GM23338 (cell line): ENCODE measurements around the gene WDR37. TPM values are rescaled to one million over a fixed set of nuclear protein-coding genes. Genes with fewer than 3 reads are reported as not detected.

Experiments used
- ATAC-seq: fragments of 200-7000 bp; cut with Tn5 transposase; 3 replicates; pipeline ENCODE4 v1.9.1; 2020
- DNase-seq: peaks from one replicate; pipeline ENCODE4 v3.0.0-alpha.2; 2015; ENCODE audit warnings: low spot score
- H2AFZ ChIP-seq: fragments of 200-600 bp; sonication (generic); 2 replicates; pipeline ENCODE4 v1.8.0; 2016; ENCODE audit warnings: antibody characterized with exemption, mild to moderate bottlenecking, moderate library complexity
- H3F3A ChIP-seq: fragments of 200-600 bp; sonication (generic); replicated peaks from 2 replicates; pipeline ENCODE4 v1.8.0; 2017; ENCODE audit warnings: antibody characterized with exemption, mixed run types, low read depth
- H3K27ac ChIP-seq: fragments of 200-600 bp; sonication (generic); 2 replicates; pipeline ENCODE4 v1.6.1; 2016; ENCODE audit warnings: low read depth
- H3K27me3 ChIP-seq: fragments of 200-600 bp; sonication (generic); 2 replicates; pipeline ENCODE4 v1.8.0; 2016; ENCODE audit warnings: mild to moderate bottlenecking, mixed run types, moderate library complexity; ENCODE audit not compliant: insufficient read depth
- H3K36me3 ChIP-seq: fragments of 200-600 bp; sonication (generic); 2 replicates; pipeline ENCODE4 v1.8.0; 2016; ENCODE audit warnings: mild to moderate bottlenecking; ENCODE audit not compliant: insufficient read depth
- H3K4me1 ChIP-seq: fragments of 200-600 bp; sonication (generic); 2 replicates; pipeline ENCODE4 v1.8.0; 2016; ENCODE audit warnings: mild to moderate bottlenecking, moderate library complexity; ENCODE audit not compliant: insufficient read depth
- H3K4me2 ChIP-seq: fragments of 200-600 bp; sonication (generic); 2 replicates; pipeline ENCODE4 v1.7.1; 2017; ENCODE audit warnings: mixed run types
- H3K4me3 ChIP-seq: fragments of 200-600 bp; sonication (generic); 2 replicates; pipeline ENCODE4 v1.6.1; 2016; ENCODE audit warnings: mixed run types
- H3K79me2 ChIP-seq: fragments of 200-600 bp; sonication (generic); replicated peaks from 2 replicates; pipeline ENCODE4 v1.8.0; 2017; ENCODE audit warnings: mild to moderate bottlenecking; ENCODE audit not compliant: insufficient read depth
- H3K9me2 ChIP-seq: fragments of 200-600 bp; sonication (generic); 2 replicates; pipeline ENCODE4 v1.8.0; 2017; ENCODE audit not compliant: insufficient read depth
- H4K20me1 ChIP-seq: fragments of 200-600 bp; sonication (generic); replicated peaks from 2 replicates; pipeline ENCODE4 v1.8.0; 2017; ENCODE audit warnings: mild to moderate bottlenecking; ENCODE audit not compliant: insufficient read depth
- H3K27ac Mint-ChIP-seq: 2 replicates; pipeline ENCODE4 v1.8.0; 2020; ENCODE audit warnings: inconsistent platforms, mild to moderate bottlenecking, moderate library complexity, mixed read lengths
- H3K27me3 Mint-ChIP-seq: 3 replicates; pipeline ENCODE4 v1.8.0; 2022; ENCODE audit warnings: low read depth, mild to moderate bottlenecking, moderate library complexity, mixed read lengths, inconsistent platforms; ENCODE audit not compliant: insufficient read depth, poor library complexity
- H3K36me3 Mint-ChIP-seq: 3 replicates; pipeline ENCODE4 v1.8.0; 2021; ENCODE audit warnings: low read depth, mild to moderate bottlenecking, inconsistent platforms, moderate library complexity, mixed read lengths
- H3K4me1 Mint-ChIP-seq: 3 replicates; pipeline ENCODE4 v1.8.0; 2020; ENCODE audit warnings: mild to moderate bottlenecking, inconsistent platforms, mixed read lengths
- H3K4me3 Mint-ChIP-seq: 3 replicates; pipeline ENCODE4 v1.8.0; 2021; ENCODE audit warnings: moderate library complexity, mild to moderate bottlenecking, inconsistent platforms, mixed read lengths
- H3K9me3 Mint-ChIP-seq: 3 replicates; pipeline ENCODE4 v1.8.0; 2020; ENCODE audit warnings: moderate library complexity, mild to moderate bottlenecking, inconsistent platforms, mixed read lengths
- CTCF ChIP-seq, 2 experiments: fragments of 200-600 bp in 1 of 2; sonication (generic) in 1 of 2; conservative IDR thresholded peaks; 2 replicates each; pipeline versions ENCODE4 v1.5.1 to v1.6.1; 2016 to 2017; ENCODE audit warnings: antibody characterized with exemption in 2 of 2, low read depth in 2 of 2, mild to moderate bottlenecking in 2 of 2, moderate library complexity in 1 of 2
- EZH2 ChIP-seq: fragments of 200-600 bp; sonication (generic); IDR thresholded peaks from one replicate; pipeline ENCODE4 v1.8.0; 2017; ENCODE audit warnings: antibody characterized with exemption, mild to moderate bottlenecking, low read depth; ENCODE audit not compliant: unreplicated experiment
- EZH2phosphoT487 ChIP-seq: fragments of 200-600 bp; sonication (generic); IDR thresholded peaks from one replicate; pipeline ENCODE4 v1.8.1; 2018; ENCODE audit warnings: antibody characterized with exemption; ENCODE audit not compliant: unreplicated experiment
- NANOG ChIP-seq: IDR thresholded peaks from 2 replicates; pipeline ENCODE4 v1.6.1; 2016; ENCODE audit warnings: antibody characterized with exemption, borderline replicate concordance
- POLR2AphosphoS5 ChIP-seq: IDR thresholded peaks from 2 replicates; pipeline ENCODE4 v1.6.1; 2016; ENCODE audit warnings: antibody characterized with exemption, low read depth
- REST ChIP-seq: IDR thresholded peaks from one replicate; pipeline ENCODE4 v1.6.1; 2018; ENCODE audit warnings: antibody characterized with exemption; ENCODE audit not compliant: unreplicated experiment
- polyA plus RNA-seq: library from polyadenylated mRNA; unstranded; fragments of >200 nt; fragmentation: Nextera tagmentation; extraction: Ambion mirVana; gene quantifications from 2 replicates; pipeline ENCODE4 v1.2.1, GENCODE V29; 2016
- total RNA-seq: library from RNA; depleted of rRNA; stranded (reverse); fragments of >200 nt; shearing (Covaris generic); gene quantifications from 2 replicates; pipeline ENCODE4 v1.2.3, GENCODE V29; 2014
- TF ChIP-seq, protein P1 (sequence below): fragments of 250-450 bp; sonication (Bioruptor Pico); IDR thresholded peaks from 2 replicates; pipeline ENCODE4 v1.5.0; 2020; ENCODE audit warnings: mild to moderate bottlenecking, moderate library complexity

WDR37 gene
- total and polyA plus RNA-seq, 2 experiments from 2014 or later: 6.0 to 10.2 TPM

DNA sequence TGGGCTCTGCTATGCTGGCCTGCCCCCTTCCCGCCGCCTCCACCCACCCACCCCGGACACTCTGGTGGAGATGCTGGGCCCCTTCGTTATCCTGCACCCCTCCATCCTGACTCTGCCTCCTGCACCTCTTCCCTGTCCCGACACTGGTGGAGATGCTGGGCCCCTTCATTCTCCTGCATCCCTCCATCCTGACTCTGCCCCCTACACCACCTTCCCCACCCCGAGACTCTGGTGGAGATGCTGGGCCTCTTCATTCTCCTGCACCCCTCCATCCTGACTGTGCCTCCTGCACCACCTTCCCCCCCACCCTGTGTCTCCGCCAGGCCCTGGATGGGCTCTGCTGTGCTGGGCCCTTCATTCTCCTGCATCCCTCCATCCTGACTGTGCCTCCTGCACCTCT lies 45.5 kb upstream of the WDR37 start:
- H3K27ac Mint-ChIP-seq: no peak overlapping the region
- no peak overlapping the region for H3K4me3 Mint-ChIP-seq
- Histone ChIP-seq H3F3A (peaks cover 3% of the 10 kb centered on the region; the same call in 1 of the 2 replicates), H3K79me2 (peaks cover 14% of the 10 kb centered on the region), H3K4me2 (no peak overlapping the region), H3K9me2 (no peaks in the 10 kb centered on the region), H3K27me3 (no peaks in the 10 kb centered on the region), H2AFZ (no peak overlapping the region), H3K4me3 (no peak overlapping the region), H3K4me1 (no peaks in the 10 kb centered on the region), H3K27ac (no peak overlapping the region), H3K36me3 (peaks cover 69% of the 10 kb centered on the region), H4K20me1 (peaks cover 13% of the 10 kb centered on the region)
- ATAC-seq (no peak), DNase-seq (no peak)
- peaks cover 12% of the 10 kb centered on the region for H3K27me3 Mint-ChIP-seq
- peaks cover 93% of the 10 kb centered on the region for H3K36me3 Mint-ChIP-seq
- peaks cover 9% of the 10 kb centered on the region for H3K4me1 Mint-ChIP-seq
- H3K9me3 Mint-ChIP-seq: no peaks in the 10 kb centered on the region
- TF ChIP-seq, protein P1, sequence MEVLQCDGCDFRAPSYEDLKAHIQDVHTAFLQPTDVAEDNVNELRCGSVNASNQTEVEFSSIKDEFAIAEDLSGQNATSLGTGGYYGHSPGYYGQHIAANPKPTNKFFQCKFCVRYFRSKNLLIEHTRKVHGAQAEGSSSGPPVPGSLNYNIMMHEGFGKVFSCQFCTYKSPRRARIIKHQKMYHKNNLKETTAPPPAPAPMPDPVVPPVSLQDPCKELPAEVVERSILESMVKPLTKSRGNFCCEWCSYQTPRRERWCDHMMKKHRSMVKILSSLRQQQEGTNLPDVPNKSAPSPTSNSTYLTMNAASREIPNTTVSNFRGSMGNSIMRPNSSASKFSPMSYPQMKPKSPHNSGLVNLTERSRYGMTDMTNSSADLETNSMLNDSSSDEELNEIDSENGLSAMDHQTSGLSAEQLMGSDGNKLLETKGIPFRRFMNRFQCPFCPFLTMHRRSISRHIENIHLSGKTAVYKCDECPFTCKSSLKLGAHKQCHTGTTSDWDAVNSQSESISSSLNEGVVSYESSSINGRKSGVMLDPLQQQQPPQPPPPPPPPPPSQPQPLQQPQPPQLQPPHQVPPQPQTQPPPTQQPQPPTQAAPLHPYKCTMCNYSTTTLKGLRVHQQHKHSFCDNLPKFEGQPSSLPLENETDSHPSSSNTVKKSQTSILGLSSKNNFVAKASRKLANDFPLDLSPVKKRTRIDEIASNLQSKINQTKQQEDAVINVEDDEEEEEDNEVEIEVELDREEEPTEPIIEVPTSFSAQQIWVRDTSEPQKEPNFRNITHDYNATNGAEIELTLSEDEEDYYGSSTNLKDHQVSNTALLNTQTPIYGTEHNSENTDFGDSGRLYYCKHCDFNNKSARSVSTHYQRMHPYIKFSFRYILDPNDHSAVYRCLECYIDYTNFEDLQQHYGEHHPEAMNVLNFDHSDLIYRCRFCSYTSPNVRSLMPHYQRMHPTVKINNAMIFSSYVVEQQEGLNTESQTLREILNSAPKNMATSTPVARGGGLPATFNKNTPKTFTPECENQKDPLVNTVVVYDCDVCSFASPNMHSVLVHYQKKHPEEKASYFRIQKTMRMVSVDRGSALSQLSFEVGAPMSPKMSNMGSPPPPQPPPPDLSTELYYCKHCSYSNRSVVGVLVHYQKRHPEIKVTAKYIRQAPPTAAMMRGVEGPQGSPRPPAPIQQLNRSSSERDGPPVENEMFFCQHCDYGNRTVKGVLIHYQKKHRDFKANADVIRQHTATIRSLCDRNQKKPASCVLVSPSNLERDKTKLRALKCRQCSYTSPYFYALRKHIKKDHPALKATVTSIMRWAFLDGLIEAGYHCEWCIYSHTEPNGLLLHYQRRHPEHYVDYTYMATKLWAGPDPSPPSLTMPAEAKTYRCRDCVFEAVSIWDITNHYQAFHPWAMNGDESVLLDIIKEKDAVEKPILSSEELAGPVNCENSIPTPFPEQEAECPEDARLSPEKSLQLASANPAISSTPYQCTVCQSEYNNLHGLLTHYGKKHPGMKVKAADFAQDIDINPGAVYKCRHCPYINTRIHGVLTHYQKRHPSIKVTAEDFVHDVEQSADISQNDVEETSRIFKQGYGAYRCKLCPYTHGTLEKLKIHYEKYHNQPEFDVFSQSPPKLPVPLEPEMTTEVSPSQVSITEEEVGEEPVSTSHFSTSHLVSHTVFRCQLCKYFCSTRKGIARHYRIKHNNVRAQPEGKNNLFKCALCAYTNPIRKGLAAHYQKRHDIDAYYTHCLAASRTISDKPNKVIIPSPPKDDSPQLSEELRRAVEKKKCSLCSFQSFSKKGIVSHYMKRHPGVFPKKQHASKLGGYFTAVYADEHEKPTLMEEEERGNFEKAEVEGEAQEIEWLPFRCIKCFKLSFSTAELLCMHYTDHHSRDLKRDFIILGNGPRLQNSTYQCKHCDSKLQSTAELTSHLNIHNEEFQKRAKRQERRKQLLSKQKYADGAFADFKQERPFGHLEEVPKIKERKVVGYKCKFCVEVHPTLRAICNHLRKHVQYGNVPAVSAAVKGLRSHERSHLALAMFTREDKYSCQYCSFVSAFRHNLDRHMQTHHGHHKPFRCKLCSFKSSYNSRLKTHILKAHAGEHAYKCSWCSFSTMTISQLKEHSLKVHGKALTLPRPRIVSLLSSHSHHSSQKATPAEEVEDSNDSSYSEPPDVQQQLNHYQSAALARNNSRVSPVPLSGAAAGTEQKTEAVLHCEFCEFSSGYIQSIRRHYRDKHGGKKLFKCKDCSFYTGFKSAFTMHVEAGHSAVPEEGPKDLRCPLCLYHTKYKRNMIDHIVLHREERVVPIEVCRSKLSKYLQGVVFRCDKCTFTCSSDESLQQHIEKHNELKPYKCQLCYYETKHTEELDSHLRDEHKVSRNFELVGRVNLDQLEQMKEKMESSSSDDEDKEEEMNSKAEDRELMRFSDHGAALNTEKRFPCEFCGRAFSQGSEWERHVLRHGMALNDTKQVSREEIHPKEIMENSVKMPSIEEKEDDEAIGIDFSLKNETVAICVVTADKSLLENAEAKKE (CRISPR knock-in tag): no peak
- TF ChIP-seq NANOG (no peak), POLR2AphosphoS5 (no peak)

GRCh38 chr10:1011696-1012095 lies 44.5 kb upstream of the WDR37 start:
- Histone ChIP-seq H2AFZ (no peak overlapping the region), H3K4me3 (no peak overlapping the region)
- H3K36me3 Mint-ChIP-seq: peaks cover 93% of the 10 kb centered on the region
- no peak for TF ChIP-seq REST
- TF ChIP-seq EZH2: no peak
- no peak for TF ChIP-seq CTCF (conservative IDR thresholded peaks at IDR 0.05; ENCODE audit: low read depth in 2 of 2)
- no peak for TF ChIP-seq EZH2phosphoT487

More at GRCh38 chr10:1011696-1012095, 44.5 kb upstream of the WDR37 start:
- H3K36me3 ChIP-seq: peaks cover 68% of the 10 kb centered on the region
- no peaks in the 10 kb centered on the region for H3F3A ChIP-seq
- peaks cover 18% of the 10 kb centered on the region for H4K20me1 ChIP-seq
- Mint-ChIP-seq H3K4me1 (peaks cover 9% of the 10 kb centered on the region), H3K4me3 (no peak overlapping the region), H3K27ac (no peak overlapping the region), H3K9me3 (no peaks in the 10 kb centered on the region), H3K27me3 (peaks cover 12% of the 10 kb centered on the region)
- DNase-seq (no peak), ATAC-seq (no peak; the same call in 2 of the 3 replicates)
- H3K4me2 ChIP-seq: no peak overlapping the region
- H3K27ac ChIP-seq: no peak overlapping the region
- no peaks in the 10 kb centered on the region for H3K9me2 ChIP-seq
- H3K27me3 ChIP-seq: no peaks in the 10 kb centered on the region
- H3K79me2 ChIP-seq: peaks cover 14% of the 10 kb centered on the region
- no peaks in the 10 kb centered on the region for H3K4me1 ChIP-seq
